ENCODE data around the gene PTGDS. TPM values are rescaled to one million over a fixed set of nuclear protein-coding genes. Genes with fewer than 3 reads are reported as not detected.

PTGDS gene
- total RNA-seq, 1 experiment from 2014 or later, result 2.2 TPM

DNA sequence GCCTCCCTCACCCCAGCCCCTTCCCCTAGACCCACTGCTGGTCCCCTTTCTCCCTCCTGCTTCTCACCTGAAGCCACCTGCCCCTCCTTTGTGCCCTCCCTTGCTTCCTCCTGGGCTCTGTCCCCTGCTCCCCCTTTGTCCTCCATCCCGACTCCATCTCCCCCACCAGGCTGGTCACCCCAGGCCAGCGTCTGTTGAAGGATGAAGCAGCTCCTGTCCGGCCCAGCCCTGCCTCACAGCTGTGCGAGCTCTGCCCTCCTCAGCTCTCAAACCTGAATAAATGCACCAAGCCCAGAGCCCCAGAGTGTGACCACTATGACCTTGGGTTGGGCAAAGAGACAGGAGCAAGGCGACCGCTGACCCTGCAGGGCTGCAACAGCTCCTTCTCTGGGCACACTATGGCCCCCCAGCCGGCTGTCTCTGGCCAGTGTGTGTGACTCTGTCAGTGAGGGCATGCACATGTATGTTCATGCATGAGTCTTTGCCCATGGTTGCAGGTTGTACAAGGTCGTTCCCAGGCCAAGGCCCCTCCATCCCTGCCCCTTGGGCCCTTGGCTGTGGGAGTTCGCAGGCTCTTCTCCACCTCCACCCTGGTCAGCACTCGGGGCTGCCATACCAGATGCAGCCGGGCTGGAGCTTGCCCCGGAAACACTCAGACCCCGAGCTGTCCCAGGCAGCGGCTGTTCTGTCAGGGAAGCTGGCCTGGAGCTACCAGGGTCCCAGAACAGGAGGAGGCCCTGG is 21.9 kb upstream of the PTGDS start (continued):
- TF ChIP-seq SMAD4 (CRISPR knock-in tag; IDR thresholded peaks at IDR 0.05) (no peak), MYBL2 (CRISPR knock-in tag; IDR thresholded peaks at IDR 0.05) (no peak), ZNF317 (CRISPR knock-in tag; IDR thresholded peaks at IDR 0.05; ENCODE audit: borderline replicate concordance, low read depth) (no peak), NR3C1 (CRISPR knock-in tag; conservative IDR thresholded peaks at IDR 0.05; ENCODE audit: low read depth) (no peak), PRRX2 (CRISPR knock-in tag; IDR thresholded peaks at IDR 0.05) (no peak), NFYB (CRISPR knock-in tag; conservative IDR thresholded peaks at IDR 0.05; ENCODE audit: low read depth) (no peak), ZNF396 (CRISPR knock-in tag; IDR thresholded peaks at IDR 0.05; ENCODE audit: borderline replicate concordance) (no peak)

DNA sequence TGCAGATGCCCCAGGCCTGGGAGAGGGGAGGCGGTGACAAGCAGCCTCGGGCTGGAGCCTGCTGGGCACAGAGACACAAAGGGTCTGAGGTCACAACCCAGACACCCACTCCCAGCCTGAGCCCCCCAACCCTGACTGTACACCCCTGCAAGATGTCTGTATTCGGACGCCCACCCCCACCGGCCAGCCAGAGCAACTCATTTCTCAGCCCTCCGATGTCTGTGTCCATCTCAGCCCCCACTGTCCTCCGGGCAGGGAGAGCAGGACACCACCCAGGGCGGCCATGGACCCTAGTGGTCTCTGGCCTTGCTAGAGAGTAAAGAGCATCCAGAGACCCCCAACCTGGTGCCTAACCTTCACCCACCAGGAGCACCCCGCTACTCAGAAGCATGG is 21.4 kb upstream of the PTGDS start:
- Mint-ChIP-seq H3K4me1 (no peaks in the 10 kb centered on the region), H3K9me3 (peaks cover 9% of the 10 kb centered on the region), H3K27ac (no peak overlapping the region), H3K4me3 (no peak overlapping the region), H3K27me3 (ENCODE audit: low read depth) (no peaks in the 10 kb centered on the region), H3K36me3 (no peaks in the 10 kb centered on the region)
- ChIA-PET CTCF (interaction anchor here (1.4 to 2.9 kb wide), 2 partner anchors 73 to 80 kb away, joined by 4 to 17 read pairs; no protein-coding TSS in a partner anchor), POLR2A (no interaction called here)
- TF ChIP-seq, protein P1, sequence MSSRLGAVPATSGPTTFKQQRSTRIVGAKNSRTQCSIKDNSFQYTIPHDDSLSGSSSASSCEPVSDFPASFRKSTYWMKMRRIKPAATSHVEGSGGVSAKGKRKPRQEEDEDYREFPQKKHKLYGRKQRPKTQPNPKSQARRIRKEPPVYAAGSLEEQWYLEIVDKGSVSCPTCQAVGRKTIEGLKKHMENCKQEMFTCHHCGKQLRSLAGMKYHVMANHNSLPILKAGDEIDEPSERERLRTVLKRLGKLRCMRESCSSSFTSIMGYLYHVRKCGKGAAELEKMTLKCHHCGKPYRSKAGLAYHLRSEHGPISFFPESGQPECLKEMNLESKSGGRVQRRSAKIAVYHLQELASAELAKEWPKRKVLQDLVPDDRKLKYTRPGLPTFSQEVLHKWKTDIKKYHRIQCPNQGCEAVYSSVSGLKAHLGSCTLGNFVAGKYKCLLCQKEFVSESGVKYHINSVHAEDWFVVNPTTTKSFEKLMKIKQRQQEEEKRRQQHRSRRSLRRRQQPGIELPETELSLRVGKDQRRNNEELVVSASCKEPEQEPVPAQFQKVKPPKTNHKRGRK (CRISPR knock-in tag; IDR thresholded peaks at IDR 0.05; ENCODE audit: borderline replicate concordance), result no peak
- no peak for TF ChIP-seq OVOL2 (CRISPR knock-in tag; IDR thresholded peaks at IDR 0.05; ENCODE audit: borderline replicate concordance)
- no peak for TF ChIP-seq PRRX2 (CRISPR knock-in tag; IDR thresholded peaks at IDR 0.05)
- no peak for TF ChIP-seq TP53 (CRISPR knock-in tag; IDR thresholded peaks at IDR 0.05)
- no peak for TF ChIP-seq JAZF1 (CRISPR knock-in tag; IDR thresholded peaks at IDR 0.05)
- no peak for TF ChIP-seq ZNF138 (CRISPR knock-in tag; conservative IDR thresholded peaks at IDR 0.05)
- no peak for TF ChIP-seq IRF1 (CRISPR knock-in tag; IDR thresholded peaks at IDR 0.05)
- TF ChIP-seq ARID4B (CRISPR knock-in tag; IDR thresholded peaks at IDR 0.05; ENCODE audit: borderline replicate concordance), result no peak
- no peak for TF ChIP-seq RORB (CRISPR knock-in tag; IDR thresholded peaks at IDR 0.05)
- no peak for TF ChIP-seq HMGA2 (CRISPR knock-in tag; IDR thresholded peaks at IDR 0.05)
- TF ChIP-seq CDX4 (CRISPR knock-in tag; IDR thresholded peaks at IDR 0.05; ENCODE audit: borderline replicate concordance), result no peak
- no peak for TF ChIP-seq NR1H2 (CRISPR knock-in tag; IDR thresholded peaks at IDR 0.05)
- TF ChIP-seq ATF2 (CRISPR knock-in tag; IDR thresholded peaks at IDR 0.05; ENCODE audit: borderline replicate concordance, low read depth), result no peak
- TF ChIP-seq, protein P2, sequence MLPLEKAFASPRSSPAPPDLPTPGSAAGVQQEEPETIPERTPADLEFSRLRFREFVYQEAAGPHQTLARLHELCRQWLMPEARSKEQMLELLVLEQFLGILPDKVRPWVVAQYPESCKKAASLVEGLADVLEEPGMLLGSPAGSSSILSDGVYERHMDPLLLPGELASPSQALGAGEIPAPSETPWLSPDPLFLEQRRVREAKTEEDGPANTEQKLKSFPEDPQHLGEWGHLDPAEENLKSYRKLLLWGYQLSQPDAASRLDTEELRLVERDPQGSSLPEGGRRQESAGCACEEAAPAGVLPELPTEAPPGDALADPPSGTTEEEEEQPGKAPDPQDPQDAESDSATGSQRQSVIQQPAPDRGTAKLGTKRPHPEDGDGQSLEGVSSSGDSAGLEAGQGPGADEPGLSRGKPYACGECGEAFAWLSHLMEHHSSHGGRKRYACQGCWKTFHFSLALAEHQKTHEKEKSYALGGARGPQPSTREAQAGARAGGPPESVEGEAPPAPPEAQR (CRISPR knock-in tag; IDR thresholded peaks at IDR 0.05), result no peak
- TF ChIP-seq ZNF423 (CRISPR knock-in tag; IDR thresholded peaks at IDR 0.05), result no peak
- TF ChIP-seq ZNF121 (CRISPR knock-in tag; IDR thresholded peaks at IDR 0.05), result no peak
- TF ChIP-seq ZBTB21 (CRISPR knock-in tag; IDR thresholded peaks at IDR 0.05; ENCODE audit: borderline replicate concordance), result no peak
- TF ChIP-seq TEAD4 (CRISPR knock-in tag; IDR thresholded peaks at IDR 0.05), result no peak
- no peak for ATAC-seq
- DNase-seq (ENCODE audit: low spot score), result no peak
